HEK293 (cell line): ENCODE measurements around the gene LIX1L.

ENCODE experiments used
- EGR2 ChIP-seq: fragments of 450-650 bp; formaldehyde crosslinking; IDR thresholded peaks from 2 replicates; pipeline ENCODE4 v1.5.1; 2016; ENCODE audit warnings: low read depth, missing biosample characterization, missing genetic modification characterization
- FEZF1 ChIP-seq: fragments of 450-650 bp; formaldehyde crosslinking; IDR thresholded peaks from 2 replicates; pipeline ENCODE4 v1.5.1; 2016; ENCODE audit warnings: missing biosample characterization, missing genetic modification characterization
- HIC1 ChIP-seq: fragments of 450-650 bp; formaldehyde crosslinking; IDR thresholded peaks from 2 replicates; pipeline ENCODE4 v1.5.1; 2016; ENCODE audit warnings: missing biosample characterization, missing genetic modification characterization
- KLF8 ChIP-seq: fragments of 450-650 bp; formaldehyde crosslinking; IDR thresholded peaks from 2 replicates; pipeline ENCODE4 v1.5.1; 2016; ENCODE audit warnings: missing biosample characterization, missing genetic modification characterization
- KLF9 ChIP-seq: fragments of 450-650 bp; formaldehyde crosslinking; IDR thresholded peaks from 2 replicates; pipeline ENCODE4 v1.5.1; 2016; ENCODE audit warnings: missing biosample characterization, missing genetic modification characterization, low read depth
- OVOL3 ChIP-seq: fragments of 450-650 bp; formaldehyde crosslinking; IDR thresholded peaks from 2 replicates; pipeline ENCODE4 v1.5.1; 2016; ENCODE audit warnings: missing biosample characterization, missing genetic modification characterization
- PATZ1 ChIP-seq: fragments of 450-650 bp; formaldehyde crosslinking; IDR thresholded peaks from 2 replicates; pipeline ENCODE4 v1.5.1; 2016; ENCODE audit warnings: missing biosample characterization, missing genetic modification characterization
- PRDM1 ChIP-seq: fragments of 450-650 bp; formaldehyde crosslinking; IDR thresholded peaks from 2 replicates; pipeline ENCODE4; 2016; ENCODE audit warnings: missing biosample characterization, missing genetic modification characterization
- PRDM4 ChIP-seq: fragments of 450-650 bp; formaldehyde crosslinking; IDR thresholded peaks from 2 replicates; pipeline ENCODE4 v1.5.1; 2017; ENCODE audit warnings: missing biosample characterization, missing genetic modification characterization
- PRDM6 ChIP-seq: fragments of 450-650 bp; formaldehyde crosslinking; IDR thresholded peaks from 2 replicates; pipeline ENCODE4 v1.5.1; 2017; ENCODE audit warnings: missing biosample characterization, missing genetic modification characterization
- SCRT2 ChIP-seq: fragments of 450-650 bp; formaldehyde crosslinking; IDR thresholded peaks from 2 replicates; pipeline ENCODE4 v1.5.1; 2016; ENCODE audit warnings: missing biosample characterization, missing genetic modification characterization
- SP2 ChIP-seq: fragments of 450-650 bp; formaldehyde crosslinking; IDR thresholded peaks from 2 replicates; pipeline ENCODE4 v1.5.1; 2016; ENCODE audit warnings: missing biosample characterization, missing genetic modification characterization
- TRIM28 ChIP-seq: IDR thresholded peaks from 2 replicates; pipeline ENCODE4 v1.6.1; 2011; ENCODE audit warnings: low read length, control low read depth, borderline replicate concordance
- ZFP3 ChIP-seq: fragments of 450-650 bp; formaldehyde crosslinking; IDR thresholded peaks from 2 replicates; pipeline ENCODE4 v1.5.1; 2016; ENCODE audit warnings: low read depth, missing biosample characterization, missing genetic modification characterization
- ZIC2 ChIP-seq: fragments of 450-650 bp; formaldehyde crosslinking; IDR thresholded peaks from 2 replicates; pipeline ENCODE4 v1.5.1; 2016; ENCODE audit warnings: missing biosample characterization, missing genetic modification characterization
- ZNF10 ChIP-seq: fragments of 450-650 bp; formaldehyde crosslinking; IDR thresholded peaks from 2 replicates; pipeline ENCODE4 v1.5.1; 2017; ENCODE audit warnings: missing biosample characterization, missing genetic modification characterization
- ZNF18 ChIP-seq: fragments of 450-650 bp; formaldehyde crosslinking; IDR thresholded peaks from 2 replicates; pipeline ENCODE4 v1.5.1; 2016; ENCODE audit warnings: missing biosample characterization, missing genetic modification characterization
- ZNF221 ChIP-seq: fragments of 450-650 bp; formaldehyde crosslinking; IDR thresholded peaks from 2 replicates; pipeline ENCODE4 v1.5.1; 2017; ENCODE audit warnings: missing biosample characterization, missing genetic modification characterization, borderline replicate concordance
- ZNF24 ChIP-seq: fragments of 450-650 bp; formaldehyde crosslinking; IDR thresholded peaks from 2 replicates; pipeline ENCODE4 v1.5.1; 2016; ENCODE audit warnings: missing biosample characterization, missing genetic modification characterization
- ZNF266 ChIP-seq: fragments of 450-650 bp; formaldehyde crosslinking; IDR thresholded peaks from 2 replicates; pipeline ENCODE4 v1.5.1; 2016; ENCODE audit warnings: missing biosample characterization, missing genetic modification characterization, low read depth
- ZNF362 ChIP-seq: fragments of 450-650 bp; formaldehyde crosslinking; IDR thresholded peaks from 2 replicates; pipeline ENCODE4 v1.5.1; 2016; ENCODE audit warnings: missing biosample characterization, missing genetic modification characterization
- ZNF37A ChIP-seq: fragments of 450-650 bp; IDR thresholded peaks from 2 replicates; pipeline ENCODE4 v1.5.1; 2018; ENCODE audit warnings: missing biosample characterization, missing genetic modification characterization
- ZNF521 ChIP-seq: fragments of 450-650 bp; formaldehyde crosslinking; IDR thresholded peaks from 2 replicates; pipeline ENCODE4 v1.5.1; 2017; ENCODE audit warnings: missing biosample characterization, mild to moderate bottlenecking, missing genetic modification characterization
- ZNF558 ChIP-seq: fragments of 450-650 bp; formaldehyde crosslinking; IDR thresholded peaks from 2 replicates; pipeline ENCODE4 v1.5.1; 2016; ENCODE audit warnings: missing biosample characterization, missing genetic modification characterization
- ZNF580 ChIP-seq: fragments of 450-650 bp; formaldehyde crosslinking; IDR thresholded peaks from 2 replicates; pipeline ENCODE4 v1.5.1; 2016; ENCODE audit warnings: missing biosample characterization, missing genetic modification characterization
- ZNF610 ChIP-seq: fragments of 450-650 bp; formaldehyde crosslinking; IDR thresholded peaks from 2 replicates; pipeline ENCODE4 v1.5.1; 2016; ENCODE audit warnings: missing biosample characterization, missing genetic modification characterization, borderline replicate concordance
- ZNF624 ChIP-seq: fragments of 450-650 bp; formaldehyde crosslinking; IDR thresholded peaks from 2 replicates; pipeline ENCODE4 v1.5.1; 2017; ENCODE audit warnings: missing biosample characterization, missing genetic modification characterization

LIX1L gene

GRCh38 chr1:145978854-145979745, 21.3 kb upstream of the LIX1L start (continued):
- TF ChIP-seq ZNF558 (tag by site-specific recombination): no peak; the same call in 1 of the 2 replicates
- peak; percentile 95 for TF ChIP-seq PRDM1 (tag by site-specific recombination)
- peak; percentile 34; the same call in 1 of the 2 replicates for TF ChIP-seq PRDM6
- TF ChIP-seq SP2: peak; percentile 94
- peak; percentile 76; the same call in 1 of the 2 replicates for TF ChIP-seq KLF8 (tag by site-specific recombination)
- peak; percentile 91 for TF ChIP-seq EGR2 (tag by site-specific recombination)
- no peak for TF ChIP-seq ZNF521 (tag by site-specific recombination)
- TF ChIP-seq ZNF24 (tag by site-specific recombination): peak; percentile 77
- TF ChIP-seq PATZ1: peak; percentile 98
- no peak for TF ChIP-seq HIC1 (tag by site-specific recombination)
- no peak for TF ChIP-seq ZNF610 (tag by site-specific recombination)
- TF ChIP-seq ZIC2 (tag by site-specific recombination): peak; percentile 75; the same call in 1 of the 2 replicates
- TF ChIP-seq KLF9 (tag by site-specific recombination): peak; percentile 58
- no peak for TF ChIP-seq ZNF221 (tag by site-specific recombination)
- TF ChIP-seq ZNF18 (tag by site-specific recombination): peak; percentile 62
- peak; percentile 76 for TF ChIP-seq FEZF1
- TF ChIP-seq ZNF624 (tag by site-specific recombination): no peak
- TF ChIP-seq PRDM4 (tag by site-specific recombination): peak; percentile 92
- no peak for TF ChIP-seq OVOL3
- TF ChIP-seq ZNF580 (tag by site-specific recombination): no peak
- TF ChIP-seq ZNF10 (tag by site-specific recombination): peak; percentile 9; the same call in 1 of the 2 replicates
- no peak for TF ChIP-seq ZFP3
- no peak for TF ChIP-seq ZNF37A
- TF ChIP-seq SCRT2 (tag by site-specific recombination): peak; percentile 97
- no peak for TF ChIP-seq ZNF362 (tag by site-specific recombination)
- TF ChIP-seq ZNF266 (tag by site-specific recombination): no peak; the same call in 1 of the 2 replicates
- peak; percentile 85; the same call in 1 of the 2 replicates for TF ChIP-seq TRIM28
